HG03064 (cell line): Measurements from ENCODE around the gene ANGPTL2.

Experiments used
- ATAC-seq: cut with Tn5 transposase; IDR thresholded peaks from one replicate; pipeline ENCODE4 v1.9.1; 2021; ENCODE audit warnings: low read depth; ENCODE audit not compliant: unreplicated experiment

ANGPTL2 gene

GRCh38 chr9:127099664-127100063 lies 22.8 kb downstream of the ANGPTL2 start:
- ATAC-seq = no peak

GRCh38 chr9:127098916-127099553 lies 23.4 kb downstream of the ANGPTL2 start:
- ATAC-seq = no peak

- no peak for ATAC-seq
Observed at GRCh38 chr9:127097683-127098082, 24.8 kb downstream of the ANGPTL2 start.

- ATAC-seq = no peak
Observed at GRCh38 chr9:127096208-127096607, 26.2 kb downstream of the ANGPTL2 start.

GRCh38 chr9:127095411-127095810 lies 27.0 kb downstream of the ANGPTL2 start:
- no peak for ATAC-seq

GRCh38 chr9:127093319-127094020 lies 29.0 kb downstream of the ANGPTL2 start:
- no peak for ATAC-seq

- no peak for ATAC-seq
Observed at GRCh38 chr9:127092041-127092608, 30.3 kb downstream of the ANGPTL2 start.

- no peak for ATAC-seq
Observed at GRCh38 chr9:127091526-127091925, 30.9 kb downstream of the ANGPTL2 start.

- no peak for ATAC-seq
Observed at GRCh38 chr9:127090341-127090985, 32.0 kb downstream of the ANGPTL2 start.

GRCh38 chr9:127089631-127090081 lies 32.8 kb downstream of the ANGPTL2 start:
- no peak for ATAC-seq

GRCh38 chr9:127088724-127089615 lies 33.5 kb downstream of the ANGPTL2 start:
- no peak for ATAC-seq

GRCh38 chr9:127087836-127088235 lies 34.6 kb downstream of the ANGPTL2 start:
- ATAC-seq = no peak

GRCh38 chr9:127087411-127087810 lies 35.0 kb downstream of the ANGPTL2 start:
- ATAC-seq = no peak

GRCh38 chr9:127086771-127087170 lies 35.7 kb downstream of the ANGPTL2 start:
- ATAC-seq = no peak

- ATAC-seq = no peak
Observed at GRCh38 chr9:127085186-127085585, 37.2 kb downstream of the ANGPTL2 start.

- ATAC-seq = no peak
Observed at GRCh38 chr9:127084076-127085039, 38.1 kb downstream of the ANGPTL2 start.

GRCh38 chr9:127083138-127083980 lies 39.1 kb downstream of the ANGPTL2 start:
- ATAC-seq = no peak
